A549 (cell line): ENCODE data around the gene ZNF580. TPM values are rescaled to one million over a fixed set of nuclear protein-coding genes. Genes with fewer than 3 reads are reported as not detected.

Experiments used
- ATAC-seq, 2 experiments: fragments of 200-7000 bp in 1 of 2; fragments of >200 bp in 1 of 2; cut with Nextera tagmentation in 1 of 2; cut with Tn5 transposase in 1 of 2; 3 replicates each; pipeline versions ENCODE4 v1.8.0 to v1.9.1; 2018 to 2020; ENCODE audit warnings: mild to moderate bottlenecking in 1 of 2, moderate library complexity in 1 of 2
- CTCF ChIA-PET: fragments of 300-600 bp; sonication (Branson Sonifier 250); formaldehyde crosslinking; extraction: SDS; loops from one replicate; lab custom pipeline; 2021; ENCODE audit warnings: antibody characterized with exemption, inconsistent platforms; lab: Yijun Ruan, JAX
- POLR2A ChIA-PET: fragments of 350-600 bp; formaldehyde crosslinking; extraction: SDS; loops from one replicate; lab custom pipeline; 2021; ENCODE audit warnings: antibody characterized with exemption, inconsistent platforms; lab: Yijun Ruan, JAX
- DNase-seq, 2 experiments: peaks; one replicate each; pipeline versions ENCODE4 v3.0.0 to v3.0.0-alpha.2; 2011 to 2016; ENCODE audit warnings: low read depth in 1 of 2, low spot score in 1 of 2
- FAIRE-seq: peaks from 2 replicates; lab custom pipeline; 2011; peaks lifted over from hg19 to GRCh38; lab: Jason Lieb, UNC
- H3K27ac ChIP-seq, 2 experiments: fragments of >200 bp; sonication (Bioruptor Twin); formaldehyde crosslinking; 3 replicates each; pipeline ENCODE4 v1.5.1; 2016 to 2017
- H3K4me1 ChIP-seq: fragments of >200 bp; sonication (Bioruptor Twin); formaldehyde crosslinking; 3 replicates; pipeline ENCODE4 v1.6.1; 2016
- H3K4me2 ChIP-seq: fragments of >200 bp; sonication (Bioruptor Twin); formaldehyde crosslinking; 3 replicates; pipeline ENCODE4 v1.6.1; 2016
- H3K4me3 ChIP-seq: fragments of >200 bp; sonication (Bioruptor Twin); formaldehyde crosslinking; 3 replicates; pipeline ENCODE4 v1.5.1; 2016
- H3K9me3 ChIP-seq: fragments of >200 bp; sonication (Bioruptor Twin); formaldehyde crosslinking; 3 replicates; pipeline ENCODE4 v1.6.1; 2016
- CBX2 ChIP-seq: fragments of 200-600 bp; sonication (generic); IDR thresholded peaks from 2 replicates; pipeline ENCODE4 v1.6.1; 2016; ENCODE audit warnings: low read depth, mild to moderate bottlenecking, borderline replicate concordance
- CHD2 ChIP-seq: fragments of 150-350 bp; IDR thresholded peaks from 2 replicates; pipeline ENCODE4 v1.6.1; 2014; ENCODE audit warnings: low read length; ENCODE audit not compliant: partially characterized antibody
- CTCF ChIP-seq: fragments of >200 bp; sonication (Bioruptor Twin); formaldehyde crosslinking; IDR thresholded peaks from 3 replicates; pipeline ENCODE4 v1.5.1; 2016
- E2F6 ChIP-seq: IDR thresholded peaks from 2 replicates; pipeline ENCODE4 v1.6.1; 2012; ENCODE audit warnings: low read depth, borderline replicate concordance
- HDAC2 ChIP-seq: fragments of 200-600 bp; sonication (generic); IDR thresholded peaks from 2 replicates; pipeline ENCODE4 v1.6.1; 2016
- HEYL ChIP-seq: fragments of 250-450 bp; sonication (Bioruptor Pico); IDR thresholded peaks from 2 replicates; pipeline ENCODE4 v1.8.0; 2021; ENCODE audit warnings: mild to moderate bottlenecking, moderate library complexity
- HOXA7 ChIP-seq: fragments of 250-450 bp; sonication (Bioruptor Pico); IDR thresholded peaks from 2 replicates; pipeline ENCODE4 v1.5.0; 2020; ENCODE audit warnings: mild to moderate bottlenecking, moderate library complexity
- JUNB ChIP-seq: fragments of >200 bp; sonication (Bioruptor Twin); formaldehyde crosslinking; IDR thresholded peaks from 2 replicates; pipeline ENCODE4 v1.6.1; 2016
- KDM5A ChIP-seq: fragments of 200-600 bp; sonication (generic); IDR thresholded peaks from 2 replicates; pipeline ENCODE4 v1.6.1; 2016; ENCODE audit warnings: antibody characterized with exemption, mild to moderate bottlenecking
- MAFK ChIP-seq: fragments of 450-650 bp; IDR thresholded peaks from 2 replicates; pipeline ENCODE4 v1.6.1; 2014; ENCODE audit not compliant: partially characterized antibody
- POLR2A ChIP-seq: IDR thresholded peaks from 2 replicates; pipeline ENCODE4 v1.6.1; 2012; ENCODE audit warnings: mild to moderate bottlenecking, low read length
- USF2 ChIP-seq: fragments of 450-650 bp; IDR thresholded peaks from 2 replicates; pipeline ENCODE4 v1.6.1; 2014; ENCODE audit warnings: antibody characterized with exemption
- ZC3H11A ChIP-seq: fragments of 450-650 bp; IDR thresholded peaks from 2 replicates; pipeline ENCODE4 v1.6.1; 2014; ENCODE audit warnings: antibody characterized with exemption, mild to moderate bottlenecking
- ZNF302 ChIP-seq: fragments of 250-450 bp; sonication (Bioruptor Pico); IDR thresholded peaks from 2 replicates; pipeline ENCODE4 v1.9.0; 2021; ENCODE audit warnings: inconsistent platforms, mild to moderate bottlenecking, moderate library complexity
- WGBS: methylation state at CpG from one replicate; pipeline ENCODE4 v1.1.6; 2017; ENCODE audit errors: missing lambda C conversion rate; 5-methylcytosine and 5-hydroxymethylcytosine counted together
- polyA plus RNA-seq, 4 experiments: library from polyadenylated mRNA; depleted of rRNA in 3 of 4; stranded (reverse); fragments of >200 nt; fragmentation: RNase III in 1 of 4; extraction: RNeasy Plus Mini Kit Qiagen cat#74134 plus additional on column Dnase treatment in 1 of 4; gene quantifications; 2 replicates in 3 of 4; 3 replicates in 1 of 4; pipeline ENCODE4 v1.2.3, GENCODE V29; 2011 to 2017
- TF ChIP-seq, protein P1 (sequence below): fragments of 250-450 bp; sonication (Bioruptor Pico); IDR thresholded peaks from 2 replicates; pipeline ENCODE4 v1.5.0; 2020; ENCODE audit warnings: low read depth, mild to moderate bottlenecking, moderate library complexity

ZNF580 gene
- polyA plus RNA-seq, 2 of the 4 experiments (the other 2 are of a cell fraction): 9.2 to 52.8 TPM

DNA sequence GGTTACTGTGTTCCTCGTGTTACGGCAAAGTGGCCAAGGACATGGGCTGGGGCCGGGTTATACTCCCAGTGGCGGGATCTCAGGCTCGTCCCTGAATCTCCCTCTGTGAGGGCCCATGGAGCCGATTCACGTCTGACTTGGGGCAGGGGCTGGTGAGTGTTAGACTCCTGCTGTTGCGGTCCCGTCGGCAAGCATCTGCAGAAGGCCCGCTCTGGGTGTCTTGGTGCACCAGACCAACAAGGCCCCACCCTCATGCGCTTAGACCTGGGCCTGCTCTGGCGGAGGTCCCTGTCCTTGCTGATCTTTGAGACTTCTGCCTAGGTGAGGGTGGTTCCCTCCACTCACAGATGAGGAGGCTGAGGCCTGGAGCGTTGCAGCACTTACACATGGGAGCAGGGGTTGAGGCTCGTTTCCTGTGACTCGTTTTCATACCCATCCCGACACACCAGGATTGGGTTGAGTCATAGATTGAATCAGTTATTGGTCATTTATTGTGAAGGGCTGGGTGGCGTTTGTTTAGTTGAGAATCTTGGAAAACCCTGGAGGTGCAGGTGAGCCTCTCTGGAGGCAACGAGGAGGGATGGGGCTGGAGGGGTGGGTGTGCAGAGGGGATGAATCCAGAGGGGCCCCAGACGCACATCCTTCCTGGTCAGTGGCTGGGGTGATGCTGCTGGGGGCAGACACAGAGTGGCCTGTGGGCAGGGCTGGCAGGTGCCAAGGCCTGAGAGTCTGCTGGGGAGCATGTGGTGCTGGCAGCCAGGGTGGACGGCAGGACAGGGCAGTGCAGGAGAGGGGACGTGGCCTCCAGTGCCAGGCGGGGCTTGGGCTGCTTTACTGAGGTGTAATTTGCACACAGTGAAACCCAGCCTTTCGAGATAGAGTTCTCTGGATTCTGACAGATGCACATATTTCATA, 38.8 kb downstream of the ZNF580 start:
- WGBS: 80% methylated on average over 24 of the region's 24 CpGs
- no peak overlapping the region for H3K4me2 ChIP-seq

GRCh38 chr19:55680339-55681130, 39.7 kb downstream of the ZNF580 start:
- H3K27ac ChIP-seq: no peak overlapping the region
- peaks cover 16% of the 10 kb centered on the region for H3K4me1 ChIP-seq
- POLR2A ChIA-PET: interaction anchor here (1.3 kb wide), 1 partner anchor 26 kb away, joined by 3 read pairs; the partner anchor contains the start of gene U2AF2
- H3K9me3 ChIP-seq: no peaks in the 10 kb centered on the region
- ATAC-seq (no peak), FAIRE-seq (no peak), DNase-seq (no peak)
- no peak overlapping the region for H3K4me2 ChIP-seq
- no peak for TF ChIP-seq E2F6
- no peak for TF ChIP-seq HOXA7 (CRISPR knock-in tag)
- TF ChIP-seq, protein P1, sequence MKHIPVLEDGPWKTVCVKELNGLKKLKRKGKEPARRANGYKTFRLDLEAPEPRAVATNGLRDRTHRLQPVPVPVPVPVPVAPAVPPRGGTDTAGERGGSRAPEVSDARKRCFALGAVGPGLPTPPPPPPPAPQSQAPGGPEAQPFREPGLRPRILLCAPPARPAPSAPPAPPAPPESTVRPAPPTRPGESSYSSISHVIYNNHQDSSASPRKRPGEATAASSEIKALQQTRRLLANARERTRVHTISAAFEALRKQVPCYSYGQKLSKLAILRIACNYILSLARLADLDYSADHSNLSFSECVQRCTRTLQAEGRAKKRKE: no peak
- no peak for TF ChIP-seq CTCF
- TF ChIP-seq USF2: no peak
- TF ChIP-seq CHD2: no peak
- no peak for TF ChIP-seq HEYL (CRISPR knock-in tag)
- TF ChIP-seq CBX2: no peak
- TF ChIP-seq, all 56 proteins: peak for 0
- H3K4me3 ChIP-seq: no peak overlapping the region
- CTCF ChIA-PET: interaction anchor here (0.9 kb wide), 1 partner anchor 13 kb away, joined by 3 read pairs; no protein-coding TSS in a partner anchor
- WGBS: 90% methylated on average over 20 of the region's 20 CpGs

More for the DNA sequence above, 38.8 kb downstream of the ZNF580 start:
- ChIA-PET POLR2A (no interaction called here), CTCF (no interaction called here)
- Histone ChIP-seq H3K9me3 (no peaks in the 10 kb centered on the region), H3K4me3 (no peak overlapping the region), H3K27ac (no peak overlapping the region), H3K4me1 (peaks cover 16% of the 10 kb centered on the region)
- no peak for FAIRE-seq
- no peak for ATAC-seq
- no peak for DNase-seq
- no peak for TF ChIP-seq ZC3H11A
- no peak for TF ChIP-seq ZNF302 (CRISPR knock-in tag)
- TF ChIP-seq MAFK: no peak
- no peak for TF ChIP-seq HOXA7 (CRISPR knock-in tag)
- TF ChIP-seq HDAC2: no peak
- TF ChIP-seq POLR2A: no peak
- TF ChIP-seq JUNB: no peak
- TF ChIP-seq KDM5A: no peak
